SK-N-SH (cell line): ENCODE measurements around the gene FCHSD2. TPM values are rescaled to one million over a fixed set of nuclear protein-coding genes. Genes with fewer than 3 reads are reported as not detected.

Experiments used
- CTCF ChIA-PET: fragments of 300-600, 350-600 bp; formaldehyde crosslinking; extraction: SDS; loops from one replicate; lab custom pipeline; 2021; lab: Yijun Ruan, JAX
- POLR2A ChIA-PET: fragments of 350-600 bp; sonication (Branson Sonifier 250); formaldehyde crosslinking; extraction: SDS; loops from one replicate; lab custom pipeline; 2020; ENCODE audit warnings: antibody characterized with exemption, inconsistent platforms; lab: Yijun Ruan, JAX
- DNase-seq: peaks from one replicate; pipeline ENCODE4 v3.0.0; 2012
- H2AFZ ChIP-seq: fragments of 200-600 bp; sonication (generic); 2 replicates; pipeline ENCODE4 v1.8.1; 2016; ENCODE audit warnings: antibody characterized with exemption, mild to moderate bottlenecking, low read depth
- H3F3A ChIP-seq: fragments of 200-600 bp; sonication (generic); replicated peaks from 2 replicates; pipeline ENCODE3; 2016; ENCODE audit warnings: antibody characterized with exemption, mild to moderate bottlenecking; ENCODE audit not compliant: insufficient read depth
- H3K27ac ChIP-seq, 2 experiments: fragments of 200-500 bp in 1 of 2; fragments of 200-600 bp in 1 of 2; sonication (Bioruptor generic) in 1 of 2; sonication (generic), shearing (Covaris generic) in 1 of 2; 2 replicates each; pipeline versions ENCODE4 v1.5.1 to v1.6.1; 2014 to 2016; ENCODE audit warnings: low read depth in 2 of 2, inconsistent platforms in 1 of 2, low read length in 1 of 2, mild to moderate bottlenecking in 1 of 2, mixed read lengths in 1 of 2
- H3K27me3 ChIP-seq: fragments of 200-600 bp; sonication (generic), shearing (Covaris generic); 2 replicates; pipeline ENCODE4 v1.6.1; 2016; ENCODE audit warnings: mixed run types; ENCODE audit not compliant: insufficient read depth
- H3K36me3 ChIP-seq, 2 experiments: fragments of 200-500 bp in 1 of 2; fragments of 200-600 bp in 1 of 2; sonication (Bioruptor generic) in 1 of 2; sonication (generic) in 1 of 2; replicated peaks in 1 of 2; 2 replicates each; pipeline versions ENCODE3 to v1.5.1; 2014 to 2016; ENCODE audit warnings: low read length in 1 of 2, mild to moderate bottlenecking in 1 of 2; ENCODE audit not compliant: insufficient read depth in 2 of 2, control insufficient read depth in 1 of 2
- H3K4me1 ChIP-seq, 2 experiments: fragments of 200-500 bp in 1 of 2; fragments of 200-600 bp in 1 of 2; sonication (Bioruptor generic) in 1 of 2; sonication (generic), shearing (Covaris generic) in 1 of 2; 2 replicates each; pipeline versions ENCODE4 v1.5.1 to v1.6.1; 2014 to 2016; ENCODE audit warnings: low read depth in 1 of 2, low read length in 1 of 2, mixed run types in 1 of 2; ENCODE audit not compliant: insufficient read depth in 2 of 2, control insufficient read depth in 1 of 2
- H3K4me2 ChIP-seq: fragments of 200-600 bp; sonication (generic), shearing (Covaris generic); 2 replicates; pipeline ENCODE4 v1.6.1; 2017; ENCODE audit warnings: mixed run types
- H3K4me3 ChIP-seq, 2 experiments: fragments of 200-500 bp in 1 of 2; fragments of 200-600 bp in 1 of 2; sonication (Bioruptor generic) in 1 of 2; sonication (generic), shearing (Covaris generic) in 1 of 2; 2 replicates each; pipeline versions ENCODE4 v1.5.1 to v1.8.1; 2014 to 2016; ENCODE audit warnings: low read depth in 2 of 2, inconsistent platforms in 1 of 2, low read length in 1 of 2, mild to moderate bottlenecking in 1 of 2, mixed read lengths in 1 of 2, moderate library complexity in 1 of 2
- H3K79me2 ChIP-seq: fragments of 200-600 bp; sonication (generic); 2 replicates; pipeline ENCODE4 v1.8.1; 2017; ENCODE audit warnings: mild to moderate bottlenecking; ENCODE audit not compliant: insufficient read depth
- H3K9ac ChIP-seq: fragments of 200-600 bp; sonication (generic); 2 replicates; pipeline ENCODE4 v1.6.1; 2017; ENCODE audit warnings: mixed run types
- H3K9me2 ChIP-seq: fragments of 200-600 bp; sonication (generic); 2 replicates; pipeline ENCODE4 v1.6.1; 2017; ENCODE audit warnings: mixed run types
- H3K9me3 ChIP-seq: fragments of 200-600 bp; sonication (generic); 2 replicates; pipeline ENCODE4 v1.6.1; 2017; ENCODE audit warnings: mixed run types, mild to moderate bottlenecking, moderate library complexity
- H4K20me1 ChIP-seq: fragments of 200-600 bp; sonication (generic); 2 replicates; pipeline ENCODE4 v1.6.1; 2017; ENCODE audit warnings: mild to moderate bottlenecking, mixed run types; ENCODE audit not compliant: insufficient read depth
- CHD2 ChIP-seq: fragments of 150-350 bp; IDR thresholded peaks from 2 replicates; pipeline ENCODE4 v1.6.1; 2018; ENCODE audit warnings: low read length; ENCODE audit not compliant: partially characterized antibody
- EP300 ChIP-seq, 2 experiments: IDR thresholded peaks; 2 replicates each; pipeline versions ENCODE4 v1.4.0 to v1.6.1; 2012; ENCODE audit warnings: borderline replicate concordance in 1 of 2, low read depth in 1 of 2, low read length in 1 of 2
- FOXJ3 ChIP-seq: sonication (generic); formaldehyde crosslinking; IDR thresholded peaks from 2 replicates; pipeline ENCODE4 v1.5.1; 2020; ENCODE audit warnings: mild to moderate bottlenecking, missing genetic modification reagents
- JUND ChIP-seq: IDR thresholded peaks from 2 replicates; pipeline ENCODE4 v1.4.0; 2012
- MEF2A ChIP-seq: IDR thresholded peaks from 2 replicates; pipeline ENCODE4 v1.4.0; 2012; ENCODE audit warnings: low read depth, borderline replicate concordance
- MXI1 ChIP-seq: IDR thresholded peaks from 2 replicates; pipeline ENCODE4 v1.6.1; 2012; ENCODE audit warnings: mild to moderate bottlenecking, low read depth, low read length, improper control_type of control experiment
- NFIC ChIP-seq: IDR thresholded peaks from 2 replicates; pipeline ENCODE4 v1.4.0; 2012; ENCODE audit warnings: borderline replicate concordance
- POLR2AphosphoS5 ChIP-seq: IDR thresholded peaks from 2 replicates; pipeline ENCODE4 v1.6.1; 2012; ENCODE audit warnings: low read depth, low read length
- RAD21 ChIP-seq: IDR thresholded peaks from 2 replicates; pipeline ENCODE4 v1.6.1; 2012; ENCODE audit warnings: mild to moderate bottlenecking, low read length
- RFX5 ChIP-seq: IDR thresholded peaks from 2 replicates; pipeline ENCODE4 v1.6.1; 2012; ENCODE audit warnings: mild to moderate bottlenecking, improper control_type of control experiment, low read length
- RXRA ChIP-seq: IDR thresholded peaks from 2 replicates; pipeline ENCODE4 v1.4.0; 2012; ENCODE audit warnings: low read depth, mild to moderate bottlenecking, borderline replicate concordance
- TAF1 ChIP-seq: IDR thresholded peaks from 2 replicates; pipeline ENCODE4 v1.6.1; 2012; ENCODE audit warnings: low read depth, mild to moderate bottlenecking, low read length, moderate library complexity, borderline replicate concordance
- TCF12 ChIP-seq: IDR thresholded peaks from 2 replicates; pipeline ENCODE4 v1.4.0; 2012
- WGBS: methylation state at CpG from one replicate; pipeline ENCODE4 v1.1.6; 2017; ENCODE audit warnings: low lambda C conversion rate; 5-methylcytosine and 5-hydroxymethylcytosine counted together
- polyA plus RNA-seq, 3 experiments: library from polyadenylated mRNA; depleted of rRNA; stranded (reverse); fragments of >200 nt; gene quantifications; 2 replicates each; pipeline ENCODE4 v1.2.3, GENCODE V29; 2012
- TF ChIP-seq, protein P1 (sequence below): IDR thresholded peaks from 2 replicates; pipeline ENCODE4 v1.4.0; 2012; ENCODE audit warnings: low read depth, borderline replicate concordance
- TF ChIP-seq, protein P2 (sequence below): IDR thresholded peaks from 2 replicates; pipeline ENCODE4 v1.6.1; 2012; ENCODE audit warnings: mild to moderate bottlenecking, low read depth, low read length, moderate library complexity

FCHSD2 gene
- polyA plus RNA-seq, 1 of the 3 experiments (the other 2 are of a cell fraction), result 10.4 TPM

DNA sequence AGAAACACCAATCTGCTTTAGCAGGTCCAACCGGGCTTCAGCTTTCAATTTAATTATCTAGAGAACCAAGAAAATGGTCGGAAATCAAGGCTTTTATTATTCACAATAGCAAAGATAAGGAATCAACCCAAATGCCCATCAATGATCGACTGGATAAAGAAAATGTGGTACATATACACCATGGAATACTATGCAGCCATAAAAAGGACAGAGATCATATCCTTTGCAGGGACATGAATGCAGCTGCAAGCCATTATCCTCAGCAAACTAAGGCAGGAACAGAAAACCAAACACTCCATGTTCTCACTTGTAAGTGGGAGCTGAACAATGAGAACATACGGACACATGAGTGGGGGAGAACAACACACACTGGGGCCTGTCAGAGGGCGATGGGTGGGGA lies 274.1 kb downstream of the FCHSD2 start:
- CTCF ChIA-PET, result interaction anchor here (0.9 kb wide), 1 partner anchor 311 kb away, joined by 3 read pairs; no protein-coding TSS in a partner anchor
- H3K9me2 ChIP-seq, result no peaks in the 10 kb centered on the region
- peaks cover 26% of the 10 kb centered on the region for H3F3A ChIP-seq
- H3K9ac ChIP-seq, result no peak overlapping the region
- no peaks in the 10 kb centered on the region for H3K79me2 ChIP-seq
- TF ChIP-seq MXI1, result no peak
- TF ChIP-seq, protein P1, sequence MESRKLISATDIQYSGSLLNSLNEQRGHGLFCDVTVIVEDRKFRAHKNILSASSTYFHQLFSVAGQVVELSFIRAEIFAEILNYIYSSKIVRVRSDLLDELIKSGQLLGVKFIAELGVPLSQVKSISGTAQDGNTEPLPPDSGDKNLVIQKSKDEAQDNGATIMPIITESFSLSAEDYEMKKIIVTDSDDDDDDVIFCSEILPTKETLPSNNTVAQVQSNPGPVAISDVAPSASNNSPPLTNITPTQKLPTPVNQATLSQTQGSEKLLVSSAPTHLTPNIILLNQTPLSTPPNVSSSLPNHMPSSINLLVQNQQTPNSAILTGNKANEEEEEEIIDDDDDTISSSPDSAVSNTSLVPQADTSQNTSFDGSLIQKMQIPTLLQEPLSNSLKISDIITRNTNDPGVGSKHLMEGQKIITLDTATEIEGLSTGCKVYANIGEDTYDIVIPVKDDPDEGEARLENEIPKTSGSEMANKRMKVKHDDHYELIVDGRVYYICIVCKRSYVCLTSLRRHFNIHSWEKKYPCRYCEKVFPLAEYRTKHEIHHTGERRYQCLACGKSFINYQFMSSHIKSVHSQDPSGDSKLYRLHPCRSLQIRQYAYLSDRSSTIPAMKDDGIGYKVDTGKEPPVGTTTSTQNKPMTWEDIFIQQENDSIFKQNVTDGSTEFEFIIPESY, result no peak
- TF ChIP-seq POLR2AphosphoS5, result no peak
- TF ChIP-seq CHD2, result no peak
- TF ChIP-seq TCF12, result no peak
- no peak for TF ChIP-seq JUND
- no peak for DNase-seq
- H3K4me2 ChIP-seq, result no peak overlapping the region
- peaks cover 22% of the 10 kb centered on the region for H4K20me1 ChIP-seq
- H2AFZ ChIP-seq, result no peak overlapping the region
- H3K4me3 ChIP-seq, result no peak overlapping the region
- 91% methylated on average over 5 of the region's 5 CpGs for WGBS
- no peaks in the 10 kb centered on the region for H3K27me3 ChIP-seq
- POLR2A ChIA-PET, result no interaction called here
- no peak overlapping the region for H3K27ac ChIP-seq
- peaks cover 12 to 14% of the 10 kb centered on the region in 2 experiments; a peak in 3 of 4 replicates for H3K4me1 ChIP-seq
- no peaks in the 10 kb centered on the region for H3K9me3 ChIP-seq
- H3K36me3 ChIP-seq, result peaks cover 0 to 22% of the 10 kb centered on the region in 2 experiments

DNA sequence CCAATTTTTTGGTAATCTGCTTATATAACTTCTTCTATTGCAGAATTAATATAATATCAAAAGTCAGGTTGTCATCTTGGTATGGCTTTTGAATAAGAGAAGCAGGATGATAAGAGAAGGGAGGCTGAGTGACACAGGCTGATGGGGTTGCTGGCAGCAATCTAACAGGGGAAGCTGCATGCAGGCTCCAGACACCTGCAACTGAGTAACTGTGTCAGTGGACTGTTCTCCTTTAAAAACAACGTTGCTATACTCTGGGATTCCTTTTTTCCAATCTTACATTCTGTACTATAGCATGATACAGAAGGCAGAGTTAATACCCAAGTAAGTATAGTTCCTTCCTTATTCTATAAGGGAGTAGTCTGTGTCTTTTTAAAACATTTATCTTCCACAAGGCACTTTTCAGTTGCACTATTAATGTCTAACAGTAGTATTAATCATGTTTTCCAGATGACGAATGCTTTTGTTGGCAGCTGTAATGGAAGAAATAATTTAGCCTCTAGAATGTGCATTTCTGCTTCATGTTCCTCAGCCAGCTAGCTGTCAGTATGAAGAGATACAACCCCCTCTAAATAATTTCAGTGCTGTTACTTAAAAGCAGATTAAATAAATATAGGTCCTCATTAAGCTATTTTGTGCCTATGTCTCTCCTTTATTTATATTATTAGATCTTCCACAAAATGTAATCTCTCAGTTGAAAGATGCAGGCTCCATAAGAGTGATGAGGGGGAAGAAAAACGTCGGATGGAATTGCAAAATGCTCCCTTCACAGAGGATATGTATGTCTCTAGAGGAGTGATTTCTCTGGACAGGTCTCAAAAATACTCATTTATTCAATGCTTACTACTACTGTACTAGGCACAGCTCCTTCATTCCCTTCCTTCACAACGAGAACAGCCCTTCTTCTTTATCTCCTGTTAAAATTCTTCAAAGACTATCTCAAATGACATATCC lies 277.1 kb downstream of the FCHSD2 start:
- H4K20me1 ChIP-seq, result peaks cover 22% of the 10 kb centered on the region
- H3K79me2 ChIP-seq, result no peaks in the 10 kb centered on the region
- H3K4me2 ChIP-seq, result peak overlapping the region; percentile 61
- ChIA-PET CTCF (interaction anchor here (0.8 to 2.7 kb wide), 8 partner anchors 10 to 314 kb away, joined by 3 to 8 read pairs (median 4); no protein-coding TSS in a partner anchor), POLR2A (interaction anchor here (0.7 to 1.0 kb wide), 2 partner anchors 85 to 278 kb away, joined by 3 read pairs; no protein-coding TSS in a partner anchor)
- H3K27ac ChIP-seq, result peak overlapping the region; percentile 74 to 89
- H3K27me3 ChIP-seq, result no peaks in the 10 kb centered on the region
- H3K9me3 ChIP-seq, result no peaks in the 10 kb centered on the region
- peaks cover 26% of the 10 kb centered on the region for H3F3A ChIP-seq
- H3K4me3 ChIP-seq, result no peak overlapping the region
- no peaks in the 10 kb centered on the region for H3K9me2 ChIP-seq
- H3K9ac ChIP-seq, result no peak overlapping the region; the same call in 1 of the 2 replicates
- peaks cover 12 to 14% of the 10 kb centered on the region in 2 experiments; a peak in 3 of 4 replicates for H3K4me1 ChIP-seq
- peaks cover 0 to 21% of the 10 kb centered on the region in 2 experiments for H3K36me3 ChIP-seq
- 11% methylated on average over 5 of the region's 5 CpGs for WGBS
- no peak overlapping the region for H2AFZ ChIP-seq
- DNase-seq, result peak; percentile 49
- no peak for TF ChIP-seq CHD2
- TF ChIP-seq, protein P2, sequence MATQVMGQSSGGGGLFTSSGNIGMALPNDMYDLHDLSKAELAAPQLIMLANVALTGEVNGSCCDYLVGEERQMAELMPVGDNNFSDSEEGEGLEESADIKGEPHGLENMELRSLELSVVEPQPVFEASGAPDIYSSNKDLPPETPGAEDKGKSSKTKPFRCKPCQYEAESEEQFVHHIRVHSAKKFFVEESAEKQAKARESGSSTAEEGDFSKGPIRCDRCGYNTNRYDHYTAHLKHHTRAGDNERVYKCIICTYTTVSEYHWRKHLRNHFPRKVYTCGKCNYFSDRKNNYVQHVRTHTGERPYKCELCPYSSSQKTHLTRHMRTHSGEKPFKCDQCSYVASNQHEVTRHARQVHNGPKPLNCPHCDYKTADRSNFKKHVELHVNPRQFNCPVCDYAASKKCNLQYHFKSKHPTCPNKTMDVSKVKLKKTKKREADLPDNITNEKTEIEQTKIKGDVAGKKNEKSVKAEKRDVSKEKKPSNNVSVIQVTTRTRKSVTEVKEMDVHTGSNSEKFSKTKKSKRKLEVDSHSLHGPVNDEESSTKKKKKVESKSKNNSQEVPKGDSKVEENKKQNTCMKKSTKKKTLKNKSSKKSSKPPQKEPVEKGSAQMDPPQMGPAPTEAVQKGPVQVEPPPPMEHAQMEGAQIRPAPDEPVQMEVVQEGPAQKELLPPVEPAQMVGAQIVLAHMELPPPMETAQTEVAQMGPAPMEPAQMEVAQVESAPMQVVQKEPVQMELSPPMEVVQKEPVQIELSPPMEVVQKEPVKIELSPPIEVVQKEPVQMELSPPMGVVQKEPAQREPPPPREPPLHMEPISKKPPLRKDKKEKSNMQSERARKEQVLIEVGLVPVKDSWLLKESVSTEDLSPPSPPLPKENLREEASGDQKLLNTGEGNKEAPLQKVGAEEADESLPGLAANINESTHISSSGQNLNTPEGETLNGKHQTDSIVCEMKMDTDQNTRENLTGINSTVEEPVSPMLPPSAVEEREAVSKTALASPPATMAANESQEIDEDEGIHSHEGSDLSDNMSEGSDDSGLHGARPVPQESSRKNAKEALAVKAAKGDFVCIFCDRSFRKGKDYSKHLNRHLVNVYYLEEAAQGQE, result no peak
- TF ChIP-seq, protein P1, result 0 out of 2 replicates have a peak, but pooled peaks have one; percentile 34
- TF ChIP-seq RFX5, result no peak
- peak; percentile 98 for TF ChIP-seq NFIC
- TF ChIP-seq POLR2AphosphoS5, result peak; percentile 86; the same call in 1 of the 2 replicates
- peak; percentile 24; the same call in 1 of the 2 replicates for TF ChIP-seq MXI1
- peak; percentile 37; the same call in 1 of the 2 replicates for TF ChIP-seq RXRA
- peak; percentile 55; the same call in 1 of the 2 replicates for TF ChIP-seq MEF2A
- no peak for TF ChIP-seq TAF1
- TF ChIP-seq RAD21, result no peak
- no peak for TF ChIP-seq FOXJ3 (CRISPR knock-in tag)
- peak; percentile 65 to 89 for TF ChIP-seq EP300 (IDR thresholded peaks at IDR 0.05; ENCODE audit: borderline replicate concordance in 1 of 2, low read depth in 1 of 2, low read length in 1 of 2)
